ENCODE data around the gene KCP.

Gene KCP

DNA sequence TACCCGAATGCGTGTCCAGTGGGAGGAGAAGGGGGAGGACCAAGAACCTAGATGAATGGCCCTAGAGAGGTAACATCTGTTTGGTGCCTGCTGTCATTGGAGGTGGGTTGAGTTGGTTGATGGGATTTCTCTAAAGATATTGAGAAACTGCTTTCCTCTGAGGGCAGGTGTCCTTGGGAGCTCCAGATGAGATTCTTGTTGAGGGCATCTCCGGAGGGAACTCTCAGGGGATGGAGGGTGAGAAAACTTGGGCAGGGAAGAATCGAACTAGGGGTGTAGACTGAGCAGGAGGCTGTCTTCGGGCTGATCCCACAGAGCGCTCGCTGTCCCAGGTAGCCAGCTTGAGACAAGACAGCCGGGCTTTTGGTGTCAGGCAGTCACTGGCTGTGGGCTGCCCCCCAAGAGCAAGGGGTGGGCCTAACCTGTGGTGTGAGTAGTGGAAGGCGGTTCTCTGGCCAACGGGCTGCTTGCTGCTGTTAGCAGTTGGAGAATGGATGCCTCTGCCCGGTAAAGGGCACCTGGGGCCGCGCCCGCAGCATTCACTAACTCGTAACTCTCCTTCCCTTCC is 30.9 kb upstream of the KCP start:
- no peak for DNase-seq (ENCODE audit: extremely low read depth, low read depth)
- TF ChIP-seq, protein P1, sequence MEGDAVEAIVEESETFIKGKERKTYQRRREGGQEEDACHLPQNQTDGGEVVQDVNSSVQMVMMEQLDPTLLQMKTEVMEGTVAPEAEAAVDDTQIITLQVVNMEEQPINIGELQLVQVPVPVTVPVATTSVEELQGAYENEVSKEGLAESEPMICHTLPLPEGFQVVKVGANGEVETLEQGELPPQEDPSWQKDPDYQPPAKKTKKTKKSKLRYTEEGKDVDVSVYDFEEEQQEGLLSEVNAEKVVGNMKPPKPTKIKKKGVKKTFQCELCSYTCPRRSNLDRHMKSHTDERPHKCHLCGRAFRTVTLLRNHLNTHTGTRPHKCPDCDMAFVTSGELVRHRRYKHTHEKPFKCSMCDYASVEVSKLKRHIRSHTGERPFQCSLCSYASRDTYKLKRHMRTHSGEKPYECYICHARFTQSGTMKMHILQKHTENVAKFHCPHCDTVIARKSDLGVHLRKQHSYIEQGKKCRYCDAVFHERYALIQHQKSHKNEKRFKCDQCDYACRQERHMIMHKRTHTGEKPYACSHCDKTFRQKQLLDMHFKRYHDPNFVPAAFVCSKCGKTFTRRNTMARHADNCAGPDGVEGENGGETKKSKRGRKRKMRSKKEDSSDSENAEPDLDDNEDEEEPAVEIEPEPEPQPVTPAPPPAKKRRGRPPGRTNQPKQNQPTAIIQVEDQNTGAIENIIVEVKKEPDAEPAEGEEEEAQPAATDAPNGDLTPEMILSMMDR (IDR thresholded peaks at IDR 0.05; ENCODE audit: low read depth, low read length): no peak

DNA sequence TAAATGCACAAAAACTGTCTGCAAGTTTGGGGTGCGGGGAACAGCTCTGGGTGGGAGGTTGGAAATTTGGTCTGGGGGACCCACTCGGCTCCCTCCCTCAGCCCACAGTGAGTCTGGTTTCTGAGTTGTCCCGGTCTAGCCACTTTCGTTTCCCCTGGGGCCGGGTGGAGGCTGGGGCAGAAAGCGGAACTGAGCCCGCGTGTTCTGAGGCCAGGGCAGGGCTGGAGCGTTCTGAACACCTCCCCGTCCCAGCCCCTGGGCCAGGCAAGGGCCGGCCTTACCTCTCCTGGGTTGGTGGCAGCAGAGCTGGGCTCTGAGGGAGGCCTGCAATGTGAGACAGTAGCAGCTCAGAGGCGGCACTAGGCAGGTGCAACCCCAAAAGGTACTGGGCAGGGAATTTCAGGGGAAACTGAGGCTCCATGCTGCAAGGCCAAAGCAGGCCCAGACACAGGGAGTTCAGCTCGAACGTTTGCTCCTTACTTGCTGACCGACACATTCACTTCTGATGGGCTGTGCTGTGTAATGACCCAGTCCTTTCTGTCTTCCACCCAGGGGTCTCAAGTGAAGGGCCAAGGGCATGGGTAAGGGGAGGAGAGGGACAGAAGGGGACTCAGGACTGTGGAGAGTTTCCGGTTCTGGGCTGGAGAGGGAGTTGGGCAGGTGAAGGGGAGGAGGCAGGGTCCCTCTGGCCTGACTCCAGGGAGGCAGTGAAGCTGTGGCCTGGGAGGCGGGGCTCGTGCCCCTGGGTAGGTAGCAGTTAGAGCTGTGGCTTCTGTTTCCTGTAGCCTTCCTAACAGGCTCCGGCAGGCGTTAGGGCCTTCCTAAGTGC is 30.2 kb upstream of the KCP start:
- DNase-seq (ENCODE audit: extremely low read depth, low read depth): no peak
- TF ChIP-seq, protein P1 (IDR thresholded peaks at IDR 0.05; ENCODE audit: low read depth, low read length): no peak

DNA sequence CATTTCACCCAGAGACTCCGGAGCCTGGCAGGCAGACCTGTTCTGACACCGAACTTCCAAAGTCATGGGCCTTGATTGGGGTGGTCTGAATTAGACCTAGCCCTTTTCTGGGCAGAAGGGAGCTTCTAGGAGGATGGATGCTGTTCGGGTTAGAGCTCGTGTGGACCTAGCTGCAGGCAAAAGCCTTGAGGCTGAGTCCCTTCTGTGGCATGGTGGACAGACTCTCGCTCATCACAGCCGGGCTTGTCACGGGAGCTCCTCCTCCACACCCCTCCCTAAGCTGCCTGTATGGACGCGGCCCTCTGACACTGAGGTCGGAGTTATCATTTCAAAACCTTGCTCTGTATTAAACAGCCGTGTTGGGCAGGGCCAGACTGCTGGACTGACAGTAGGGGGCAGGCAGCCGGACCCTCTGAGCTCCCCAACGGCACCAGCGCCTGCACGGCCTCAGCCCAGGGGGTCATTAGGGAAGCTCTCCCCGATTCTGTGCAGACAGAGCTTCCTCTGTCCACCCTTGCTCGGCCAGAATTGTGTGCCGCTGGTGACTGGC is 29.4 kb upstream of the KCP start:
- no peak for DNase-seq (ENCODE audit: extremely low read depth, low read depth)
- TF ChIP-seq, protein P1 (IDR thresholded peaks at IDR 0.05; ENCODE audit: low read depth, low read length): no peak

DNA sequence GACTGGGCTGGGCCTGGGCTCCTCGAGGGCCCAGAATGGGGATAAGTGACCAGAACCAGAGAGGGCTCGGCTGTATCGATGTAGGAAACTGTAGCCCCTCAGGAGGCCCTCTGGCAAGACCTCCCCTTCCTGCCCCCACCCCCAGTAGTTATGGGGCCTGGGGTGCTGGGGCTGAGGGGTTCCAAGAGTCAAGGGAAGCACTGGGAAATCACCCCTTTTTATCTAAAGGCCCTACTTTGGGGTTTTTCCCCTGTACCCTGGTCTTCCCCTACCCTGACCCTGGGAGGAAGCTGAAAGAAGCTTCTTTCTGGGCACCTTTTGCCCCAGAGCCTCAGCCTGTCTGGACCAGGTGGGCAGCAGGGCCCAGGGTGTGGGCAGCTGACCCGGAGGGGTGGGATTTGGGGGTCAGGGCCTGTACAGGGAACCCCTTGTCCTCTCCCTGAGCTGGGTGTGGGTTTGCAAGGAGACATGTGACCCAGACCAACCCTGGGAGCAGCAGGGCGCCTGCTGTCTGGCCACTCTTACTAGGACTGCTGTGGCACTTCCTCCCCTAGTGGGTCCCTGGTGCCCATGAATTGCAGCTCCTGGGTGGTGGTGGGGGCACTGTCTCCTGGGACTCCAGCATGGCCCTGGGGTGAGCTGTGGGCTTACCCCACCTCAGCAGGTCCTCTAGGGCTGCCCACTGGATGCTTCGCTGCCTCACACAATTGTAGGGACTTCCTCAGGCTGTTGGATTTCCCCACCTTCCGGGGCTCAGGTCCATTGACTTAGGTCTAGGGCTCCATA is 28.8 kb upstream of the KCP start:
- TF ChIP-seq, protein P1 (IDR thresholded peaks at IDR 0.05; ENCODE audit: low read depth, low read length): no peak
- no peak for DNase-seq (ENCODE audit: extremely low read depth, low read depth)

DNA sequence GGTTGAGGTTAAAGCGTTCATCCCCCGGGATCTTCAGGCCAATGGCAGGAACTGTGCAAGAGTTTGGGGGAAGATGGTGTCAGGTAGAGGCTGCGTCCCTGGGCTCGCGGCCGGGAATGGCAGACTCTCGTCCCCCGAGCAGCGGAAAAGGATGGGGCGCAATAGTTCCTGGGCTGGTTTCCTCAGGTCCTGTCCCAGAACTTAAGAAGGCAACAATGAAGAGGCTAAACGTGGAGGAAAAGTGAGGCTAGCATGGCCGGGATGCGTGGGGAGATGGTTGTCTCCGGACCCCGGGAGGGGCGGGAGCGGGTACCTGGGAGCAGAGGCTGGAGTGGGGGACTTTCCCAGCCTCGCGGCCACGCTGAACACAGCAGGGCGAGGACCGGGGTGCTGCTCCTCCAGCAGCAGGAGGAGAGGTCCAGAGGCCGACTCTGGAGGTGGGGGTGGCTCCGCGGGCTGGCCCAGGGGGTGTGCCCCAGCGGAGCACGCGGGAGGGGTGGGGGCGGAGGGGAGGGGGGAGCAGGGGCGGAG is 28.1 kb upstream of the KCP start:
- TF ChIP-seq, protein P1 (IDR thresholded peaks at IDR 0.05; ENCODE audit: low read depth, low read length): no peak
- DNase-seq (ENCODE audit: extremely low read depth, low read depth): no peak

DNA sequence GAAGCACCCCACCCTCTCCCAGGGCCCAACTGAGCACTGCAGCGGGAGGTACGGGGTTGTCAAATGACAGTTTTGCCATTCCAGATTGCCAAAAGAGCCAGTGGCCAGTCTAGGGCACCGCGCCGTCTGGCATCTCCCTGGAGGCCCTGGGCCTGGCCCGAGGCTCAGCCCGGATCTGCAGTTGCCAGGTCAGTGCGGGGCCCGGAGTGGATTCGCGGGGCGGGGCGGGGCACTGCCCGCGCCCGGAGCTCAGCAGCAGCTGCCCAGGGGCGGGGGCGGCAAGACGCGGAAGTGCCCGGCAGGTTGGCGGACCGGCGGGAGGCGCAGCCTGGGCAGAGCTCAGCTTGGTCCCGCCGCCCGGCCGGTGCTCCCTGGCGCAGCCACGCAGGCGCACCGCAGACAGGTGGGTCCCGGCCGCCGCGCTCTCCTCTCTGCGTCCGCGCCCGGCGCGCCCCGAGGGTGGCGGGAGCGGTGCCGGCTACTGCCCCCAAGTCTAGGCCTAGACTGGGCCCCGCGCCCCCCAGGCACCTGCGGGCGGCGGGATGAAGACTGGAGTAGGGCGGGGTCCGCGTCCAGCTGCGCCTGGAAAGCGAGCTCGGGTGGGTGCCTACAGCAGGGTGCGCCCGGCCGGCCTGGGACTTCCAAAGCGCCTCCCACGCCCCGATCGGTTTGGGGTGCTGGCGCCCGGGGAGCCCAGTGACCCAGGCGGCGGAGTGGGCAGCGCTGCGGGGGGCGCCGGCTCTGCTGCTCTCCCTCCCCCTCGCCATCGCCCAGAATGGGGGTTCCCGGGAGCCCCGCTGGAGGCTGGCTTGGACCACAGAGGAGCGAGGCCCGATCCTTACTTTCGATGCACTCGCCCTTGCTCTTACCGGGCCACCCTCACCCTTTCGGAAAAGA is 27.4 kb upstream of the KCP start, which contains the start of gene IRF5:
Gene IRF5 (plus strand): TSS at position 281 of the 897 bp plus-strand sequence. CDS start 4,155 bp downstream, outside the sequence.
- TF ChIP-seq, protein P1 (IDR thresholded peaks at IDR 0.05; ENCODE audit: low read depth, low read length): no peak
- no peak for DNase-seq (ENCODE audit: extremely low read depth, low read depth)
